Activated CD8-positive, alpha-beta memory T cell treated with anti-CD3 and anti-CD28 coated beads, Interleukin-2, amount 50 U/mL, for 48 hours (primary cell): ENCODE measurements around the gene BLCAP.
"Not testable (repeated sequence)": the region's sequence is repeated elsewhere in the genome, so short reads cannot be mapped to it uniquely, and the experiment has no call there.

Experiments
- DNase-seq: peaks from one replicate; pipeline ENCODE4 v3.0.0-alpha.2; 2020

The BLCAP gene

GRCh38 chr20:37479925-37480691 is 47.6 kb downstream of the BLCAP start:
- no peak for DNase-seq

- DNase-seq = no peak
Observed at GRCh38 chr20:37479266-37479665, 48.4 kb downstream of the BLCAP start.

- DNase-seq = no peak
Observed at GRCh38 chr20:37477041-37477440, 50.6 kb downstream of the BLCAP start.

DNA sequence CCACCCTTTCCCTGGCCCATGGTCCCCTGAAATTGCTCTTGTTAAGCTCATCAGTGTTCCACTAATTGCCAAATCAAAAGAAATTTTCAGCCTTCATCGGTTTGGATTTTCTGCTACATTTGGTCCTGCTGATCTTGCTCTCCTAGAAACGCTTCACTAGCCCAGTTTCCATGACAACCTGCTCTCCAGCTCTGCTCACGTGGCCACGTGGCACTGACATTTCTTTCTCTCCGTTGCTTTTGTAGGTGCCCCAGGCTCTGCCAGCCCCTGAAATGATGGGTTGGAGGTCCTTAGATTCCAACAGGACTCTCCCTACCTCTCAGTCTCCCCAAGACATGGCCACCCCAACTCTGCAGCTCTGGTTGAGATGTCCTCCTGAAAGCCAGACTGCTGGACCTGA is 52.4 kb downstream of the BLCAP start:
- no peak for DNase-seq

DNA sequence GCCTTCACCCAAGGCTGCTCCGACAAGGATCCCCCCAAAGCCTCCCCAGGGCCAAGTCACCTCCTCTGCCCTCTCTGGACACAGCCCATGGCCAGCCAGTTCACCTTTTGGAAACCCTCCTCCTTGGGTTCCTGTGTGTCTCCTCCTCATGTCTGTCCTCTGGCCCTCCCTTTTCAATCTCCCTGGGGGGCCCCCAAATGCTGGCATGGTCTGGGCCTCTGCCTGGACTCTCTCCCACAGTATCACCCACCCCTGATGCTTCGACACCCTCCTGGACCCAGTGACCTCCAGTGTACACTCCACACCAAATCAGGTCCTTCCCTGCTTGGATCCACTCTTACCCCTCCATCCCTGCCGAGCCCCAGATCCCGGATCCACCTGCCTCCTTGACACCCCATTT is 53.3 kb downstream of the BLCAP start:
- DNase-seq = no peak

DNA sequence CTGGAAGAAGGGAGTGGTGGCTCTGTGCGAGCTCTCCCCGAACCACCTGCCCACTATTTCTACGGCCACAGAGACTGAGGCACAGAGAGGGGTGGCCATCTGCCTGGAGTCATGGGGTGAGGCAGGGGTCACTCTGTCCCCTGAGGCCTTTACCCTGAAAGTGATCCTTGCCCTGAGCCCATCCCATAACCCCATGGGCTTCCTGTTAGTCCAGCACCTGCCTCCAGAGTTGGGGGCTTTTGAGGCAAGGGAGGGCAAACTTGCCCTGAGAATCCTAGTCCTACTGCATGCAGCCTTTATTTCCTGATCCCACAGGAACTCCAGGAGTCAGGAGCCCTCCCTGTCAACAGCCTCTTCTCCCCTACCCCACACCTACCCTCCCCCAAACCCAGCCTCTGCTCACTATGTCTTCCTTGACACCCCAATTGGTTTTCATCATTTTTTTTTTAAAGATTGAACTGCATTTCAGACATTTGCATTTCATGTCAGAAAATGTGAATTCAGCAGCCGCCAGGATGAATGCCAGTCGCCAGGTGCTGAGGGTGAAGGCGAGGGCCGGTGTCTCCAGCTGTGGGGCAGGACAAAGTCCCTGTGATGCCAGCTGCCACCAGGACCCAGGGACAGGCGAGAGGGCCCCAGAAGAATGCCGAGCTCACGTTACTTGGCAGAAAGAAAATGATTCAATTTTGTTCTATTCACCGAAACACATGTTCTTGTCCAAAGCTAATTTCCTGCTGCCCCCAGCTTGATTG is 54.3 kb downstream of the BLCAP start:
- no peak for DNase-seq

GRCh38 chr20:37472435-37472834 is 55.2 kb downstream of the BLCAP start:
- DNase-seq = not testable (repeated sequence)

GRCh38 chr20:37471741-37472235 is 55.9 kb downstream of the BLCAP start:
- DNase-seq = no peak

DNA sequence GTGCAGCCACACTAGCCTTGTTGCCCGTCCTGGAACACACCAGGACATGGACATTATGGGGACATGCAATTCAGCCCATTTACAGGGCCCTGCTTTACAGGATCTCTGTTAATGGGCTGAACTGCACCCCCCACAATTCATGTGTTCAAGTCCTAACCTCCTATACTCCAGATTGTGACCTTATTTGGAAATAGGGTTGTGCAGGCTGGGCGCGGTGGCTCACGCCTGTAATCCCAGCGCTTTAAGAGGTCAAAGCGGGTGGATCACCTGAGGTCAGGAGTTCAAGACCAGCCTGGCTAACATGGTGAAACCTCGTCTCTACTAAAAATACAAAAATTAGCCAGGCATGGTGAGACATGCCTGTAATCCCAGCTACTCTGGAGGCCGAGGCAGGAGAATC is 57.5 kb downstream of the BLCAP start:
- not testable (repeated sequence) for DNase-seq

DNA sequence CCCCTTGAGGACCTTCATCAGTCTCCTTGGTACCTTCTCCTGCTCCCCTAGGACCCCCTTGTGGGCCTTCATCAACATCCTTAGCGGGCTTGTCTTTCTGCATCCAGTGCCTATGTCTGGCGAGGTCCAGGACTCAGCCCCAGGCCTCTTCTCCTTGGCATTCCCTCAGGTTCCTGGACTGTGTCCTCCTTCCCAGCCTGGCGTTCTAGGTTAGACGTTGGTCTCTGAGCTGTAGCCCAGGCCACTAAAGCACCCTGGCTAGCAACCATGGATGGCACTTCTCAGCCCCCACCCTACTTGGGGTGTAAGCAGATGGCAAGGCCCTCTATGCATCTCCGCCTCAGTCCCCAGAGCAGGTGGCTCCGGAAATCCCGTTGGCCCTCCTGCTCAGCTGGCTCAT is 58.1 kb downstream of the BLCAP start:
- no peak for DNase-seq

GRCh38 chr20:37468886-37469285 is 58.8 kb downstream of the BLCAP start:
- no peak for DNase-seq
